ENCODE data around the gene IL31. TPM values are rescaled to one million over a fixed set of nuclear protein-coding genes. Genes with fewer than 3 reads are reported as not detected.
A peak's percentile ranks its signal among the peaks of the same experiment; 100 is the strongest.

Gene IL31
- polyA plus RNA-seq, 2 of the 4 experiments (the other 2 are of a cell fraction) = not detected

DNA sequence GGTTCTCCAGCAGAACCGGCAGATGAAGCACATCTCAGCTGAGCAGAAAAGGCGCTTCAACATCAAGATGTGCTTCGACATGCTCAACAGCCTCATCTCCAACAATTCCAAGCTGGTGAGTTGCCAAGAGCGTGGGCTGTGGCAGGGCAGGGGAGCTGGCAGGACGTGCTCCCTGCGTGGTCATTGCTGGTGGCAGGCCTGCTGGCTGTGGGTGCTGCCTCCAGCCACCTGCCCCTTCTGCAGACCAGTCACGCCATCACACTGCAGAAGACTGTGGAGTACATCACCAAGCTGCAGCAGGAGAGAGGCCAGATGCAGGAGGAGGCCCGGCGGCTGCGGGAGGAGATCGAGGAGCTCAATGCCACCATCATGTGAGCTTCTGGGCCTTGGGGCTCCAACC is 35.8 kb downstream of the IL31 start:
- DNase-seq (ENCODE audit: low read depth in 1 of 2, low spot score in 1 of 2) (no peak), ATAC-seq (peak in 1 of 2 experiments; percentile 4; a peak in 2 of 6 replicates), FAIRE-seq (no peak)
- no peaks in the 10 kb centered on the region for H3K4me1 ChIP-seq
- no peak for TF ChIP-seq MYC (IDR thresholded peaks at IDR 0.05; ENCODE audit: borderline replicate concordance, low read length)
- TF ChIP-seq NR3C1 (IDR thresholded peaks at IDR 0.05) = no peak
- TF ChIP-seq, protein P1, sequence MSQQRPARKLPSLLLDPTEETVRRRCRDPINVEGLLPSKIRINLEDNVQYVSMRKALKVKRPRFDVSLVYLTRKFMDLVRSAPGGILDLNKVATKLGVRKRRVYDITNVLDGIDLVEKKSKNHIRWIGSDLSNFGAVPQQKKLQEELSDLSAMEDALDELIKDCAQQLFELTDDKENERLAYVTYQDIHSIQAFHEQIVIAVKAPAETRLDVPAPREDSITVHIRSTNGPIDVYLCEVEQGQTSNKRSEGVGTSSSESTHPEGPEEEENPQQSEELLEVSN (IDR thresholded peaks at IDR 0.05; ENCODE audit: borderline replicate concordance, low read depth) = no peak
- no peak for TF ChIP-seq SMC3 (IDR thresholded peaks at IDR 0.05)
- TF ChIP-seq, protein P2, sequence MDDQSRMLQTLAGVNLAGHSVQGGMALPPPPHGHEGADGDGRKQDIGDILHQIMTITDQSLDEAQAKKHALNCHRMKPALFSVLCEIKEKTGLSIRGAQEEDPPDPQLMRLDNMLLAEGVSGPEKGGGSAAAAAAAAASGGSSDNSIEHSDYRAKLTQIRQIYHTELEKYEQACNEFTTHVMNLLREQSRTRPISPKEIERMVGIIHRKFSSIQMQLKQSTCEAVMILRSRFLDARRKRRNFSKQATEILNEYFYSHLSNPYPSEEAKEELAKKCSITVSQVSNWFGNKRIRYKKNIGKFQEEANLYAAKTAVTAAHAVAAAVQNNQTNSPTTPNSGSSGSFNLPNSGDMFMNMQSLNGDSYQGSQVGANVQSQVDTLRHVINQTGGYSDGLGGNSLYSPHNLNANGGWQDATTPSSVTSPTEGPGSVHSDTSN (IDR thresholded peaks at IDR 0.05) = no peak
- TF ChIP-seq POLR2A (IDR thresholded peaks at IDR 0.05; ENCODE audit: low read length) = no peak
- no peak for TF ChIP-seq ZSCAN20 (CRISPR knock-in tag; IDR thresholded peaks at IDR 0.05)
- no peak for TF ChIP-seq RCOR1 (IDR thresholded peaks at IDR 0.05; ENCODE audit: low read depth, low read length)
- TF ChIP-seq, protein P3, sequence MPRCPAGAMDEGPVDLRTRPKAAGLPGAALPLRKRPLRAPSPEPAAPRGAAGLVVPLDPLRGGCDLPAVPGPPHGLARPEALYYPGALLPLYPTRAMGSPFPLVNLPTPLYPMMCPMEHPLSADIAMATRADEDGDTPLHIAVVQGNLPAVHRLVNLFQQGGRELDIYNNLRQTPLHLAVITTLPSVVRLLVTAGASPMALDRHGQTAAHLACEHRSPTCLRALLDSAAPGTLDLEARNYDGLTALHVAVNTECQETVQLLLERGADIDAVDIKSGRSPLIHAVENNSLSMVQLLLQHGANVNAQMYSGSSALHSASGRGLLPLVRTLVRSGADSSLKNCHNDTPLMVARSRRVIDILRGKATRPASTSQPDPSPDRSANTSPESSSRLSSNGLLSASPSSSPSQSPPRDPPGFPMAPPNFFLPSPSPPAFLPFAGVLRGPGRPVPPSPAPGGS (IDR thresholded peaks at IDR 0.05) = no peak
- TF ChIP-seq, protein P4, sequence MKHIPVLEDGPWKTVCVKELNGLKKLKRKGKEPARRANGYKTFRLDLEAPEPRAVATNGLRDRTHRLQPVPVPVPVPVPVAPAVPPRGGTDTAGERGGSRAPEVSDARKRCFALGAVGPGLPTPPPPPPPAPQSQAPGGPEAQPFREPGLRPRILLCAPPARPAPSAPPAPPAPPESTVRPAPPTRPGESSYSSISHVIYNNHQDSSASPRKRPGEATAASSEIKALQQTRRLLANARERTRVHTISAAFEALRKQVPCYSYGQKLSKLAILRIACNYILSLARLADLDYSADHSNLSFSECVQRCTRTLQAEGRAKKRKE (CRISPR knock-in tag; IDR thresholded peaks at IDR 0.05; ENCODE audit: low read depth) = no peak
- TF ChIP-seq HEYL (CRISPR knock-in tag; IDR thresholded peaks at IDR 0.05) = no peak
- TF ChIP-seq CEBPB (IDR thresholded peaks at IDR 0.05) = no peak
- TF ChIP-seq EP300 (IDR thresholded peaks at IDR 0.05) = no peak
- 95% methylated on average over 11 of the region's 11 CpGs for WGBS (ENCODE audit: missing lambda C conversion rate)
- no peak overlapping the region for H3K4me2 ChIP-seq
- H3K4me3 ChIP-seq = no peak overlapping the region
- H3K9me3 ChIP-seq = no peaks in the 10 kb centered on the region
- ChIA-PET CTCF (interaction anchor here (0.7 to 2.5 kb wide), 11 partner anchors 8 to 107 kb away, joined by 3 to 15 read pairs (median 5); no protein-coding TSS in a partner anchor), POLR2A (no interaction called here)
- H3K27ac ChIP-seq = no peak overlapping the region

DNA sequence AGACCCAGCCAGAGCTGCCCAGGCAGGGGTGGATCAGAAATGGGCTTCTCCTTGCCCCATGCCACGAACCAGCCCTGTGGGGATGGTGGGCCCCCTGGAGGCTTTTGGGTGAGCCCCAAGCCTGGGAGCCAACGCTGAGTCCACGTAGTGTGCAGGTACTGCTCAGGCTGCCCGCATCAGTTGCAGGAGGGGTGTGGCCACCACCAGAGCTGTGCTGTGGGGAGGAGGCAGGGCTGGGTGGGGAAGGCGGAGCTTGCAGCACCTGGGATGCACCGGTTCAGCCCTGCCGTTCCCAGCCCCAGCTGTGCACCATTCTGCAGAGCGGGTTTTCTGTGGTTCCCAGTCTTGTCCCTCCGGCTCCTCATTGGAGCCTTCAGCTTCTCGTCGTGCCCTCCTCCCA is 36.3 kb downstream of the IL31 start:
- no peaks in the 10 kb centered on the region for H3K4me1 ChIP-seq
- no peak overlapping the region for H3K4me2 ChIP-seq
- DNase-seq (ENCODE audit: low read depth in 1 of 2, low spot score in 1 of 2) = no peak
- WGBS (ENCODE audit: missing lambda C conversion rate) = 90% methylated on average over 11 of the region's 11 CpGs
- peak; percentile 31 to 63; a peak in 3 of 6 replicates for ATAC-seq
- CTCF ChIA-PET = interaction anchor here (0.7 to 2.5 kb wide), 9 partner anchors 7 to 106 kb away, joined by 4 to 15 read pairs (median 7); no protein-coding TSS in a partner anchor
- no peaks in the 10 kb centered on the region for H3K9me3 ChIP-seq
- no peak overlapping the region for H3K4me3 ChIP-seq
- TF ChIP-seq, protein P5, sequence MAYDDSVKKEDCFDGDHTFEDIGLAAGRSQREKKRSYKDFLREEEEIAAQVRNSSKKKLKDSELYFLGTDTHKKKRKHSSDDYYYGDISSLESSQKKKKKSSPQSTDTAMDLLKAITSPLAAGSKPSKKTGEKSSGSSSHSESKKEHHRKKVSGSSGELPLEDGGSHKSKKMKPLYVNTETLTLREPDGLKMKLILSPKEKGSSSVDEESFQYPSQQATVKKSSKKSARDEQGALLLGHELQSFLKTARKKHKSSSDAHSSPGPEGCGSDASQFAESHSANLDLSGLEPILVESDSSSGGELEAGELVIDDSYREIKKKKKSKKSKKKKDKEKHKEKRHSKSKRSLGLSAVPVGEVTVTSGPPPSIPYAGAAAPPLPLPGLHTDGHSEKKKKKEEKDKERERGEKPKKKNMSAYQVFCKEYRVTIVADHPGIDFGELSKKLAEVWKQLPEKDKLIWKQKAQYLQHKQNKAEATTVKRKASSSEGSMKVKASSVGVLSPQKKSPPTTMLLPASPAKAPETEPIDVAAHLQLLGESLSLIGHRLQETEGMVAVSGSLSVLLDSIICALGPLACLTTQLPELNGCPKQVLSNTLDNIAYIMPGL (CRISPR knock-in tag; IDR thresholded peaks at IDR 0.05; ENCODE audit: borderline replicate concordance) = no peak
- TF ChIP-seq HOXB5 (CRISPR knock-in tag; IDR thresholded peaks at IDR 0.05) = no peak
- no peak for TF ChIP-seq SMC3 (IDR thresholded peaks at IDR 0.05)
- TF ChIP-seq, protein P1 (IDR thresholded peaks at IDR 0.05; ENCODE audit: borderline replicate concordance, low read depth) = no peak
- no peak for TF ChIP-seq RAD21 (conservative IDR thresholded peaks at IDR 0.05 in 1 of 2, IDR thresholded peaks at IDR 0.05 in 1 of 2)
- TF ChIP-seq FOSB (CRISPR knock-in tag; IDR thresholded peaks at IDR 0.05) = no peak
- TF ChIP-seq MAFK (IDR thresholded peaks at IDR 0.05; ENCODE audit: partially characterized antibody) = no peak
- no peak for TF ChIP-seq CBX8 (IDR thresholded peaks at IDR 0.05)
- no peak for TF ChIP-seq FOXS1 (CRISPR knock-in tag; IDR thresholded peaks at IDR 0.05)
- no peak for TF ChIP-seq EHF (CRISPR knock-in tag; IDR thresholded peaks at IDR 0.05)
- TF ChIP-seq NFE2L2 (conservative IDR thresholded peaks at IDR 0.05; ENCODE audit: low read length) = no peak
- TF ChIP-seq GATA3 (IDR thresholded peaks at IDR 0.05; ENCODE audit: borderline replicate concordance) = no peak
- TF ChIP-seq, protein P4 (CRISPR knock-in tag; IDR thresholded peaks at IDR 0.05; ENCODE audit: low read depth) = no peak
- TF ChIP-seq, protein P6, sequence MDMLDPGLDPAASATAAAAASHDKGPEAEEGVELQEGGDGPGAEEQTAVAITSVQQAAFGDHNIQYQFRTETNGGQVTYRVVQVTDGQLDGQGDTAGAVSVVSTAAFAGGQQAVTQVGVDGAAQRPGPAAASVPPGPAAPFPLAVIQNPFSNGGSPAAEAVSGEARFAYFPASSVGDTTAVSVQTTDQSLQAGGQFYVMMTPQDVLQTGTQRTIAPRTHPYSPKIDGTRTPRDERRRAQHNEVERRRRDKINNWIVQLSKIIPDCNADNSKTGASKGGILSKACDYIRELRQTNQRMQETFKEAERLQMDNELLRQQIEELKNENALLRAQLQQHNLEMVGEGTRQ (IDR thresholded peaks at IDR 0.05) = no peak
- no peak for TF ChIP-seq POLR2A (IDR thresholded peaks at IDR 0.05; ENCODE audit: low read length)
- no peak overlapping the region for H3K27ac ChIP-seq
- POLR2A ChIA-PET = no interaction called here
- FAIRE-seq = no peak
